Naive B cell (primary cell): ENCODE results near the gene GARS1. TPM values are rescaled to one million over a fixed set of nuclear protein-coding genes. Genes with fewer than 3 reads are reported as not detected.
A peak's percentile ranks its signal among the peaks of the same experiment; 100 is the strongest.

ENCODE experiments used
- ATAC-seq, 2 donors: fragments of 150-1000 bp; cut with Tn5 transposase; 2 replicates each; pipeline ENCODE4 v1.10.0; 2021; ENCODE audit warnings: low read depth in 2 of 2, mild to moderate bottlenecking in 2 of 2, moderate library complexity in 2 of 2
- DNase-seq: peaks from one replicate; pipeline ENCODE4 v3.0.0; 2022
- H3K27ac Mint-ChIP-seq, 6 donors: one replicate each; pipeline ENCODE4 v1.8.0; 2020 to 2022; ENCODE audit warnings: mild to moderate bottlenecking in 6 of 6, mixed read lengths in 6 of 6, moderate library complexity in 5 of 6, inconsistent platforms in 2 of 6
- H3K27me3 Mint-ChIP-seq, 3 donors: one replicate each; pipeline ENCODE4 v1.8.0; 2021 to 2022; ENCODE audit warnings: mixed read lengths in 3 of 3, mild to moderate bottlenecking in 1 of 3
- H3K36me3 Mint-ChIP-seq, 2 donors: one replicate each; pipeline ENCODE4 v1.8.0; 2020 to 2022; ENCODE audit warnings: mixed read lengths in 2 of 2, inconsistent platforms in 1 of 2, mild to moderate bottlenecking in 1 of 2
- H3K4me1 Mint-ChIP-seq, 3 donors: one replicate each; pipeline ENCODE4 v1.8.0; 2020 to 2022; ENCODE audit warnings: mixed read lengths in 3 of 3, inconsistent platforms in 1 of 3, mild to moderate bottlenecking in 1 of 3, moderate library complexity in 1 of 3
- H3K4me3 Mint-ChIP-seq, 8 donors: one replicate each; pipeline ENCODE4 v1.8.0; 2020 to 2022; ENCODE audit warnings: mild to moderate bottlenecking in 8 of 8, mixed read lengths in 8 of 8, moderate library complexity in 8 of 8, inconsistent platforms in 2 of 8
- H3K9me3 Mint-ChIP-seq, 7 donors: one replicate each; pipeline ENCODE4 v1.8.0; 2020 to 2022; ENCODE audit warnings: mixed read lengths in 7 of 7, mild to moderate bottlenecking in 5 of 7, inconsistent platforms in 2 of 7, moderate library complexity in 1 of 7
- polyA plus RNA-seq, 6 donors: library from polyadenylated mRNA; unstranded; fragments of 300-500 nt; fragmentation: Illumina TruSeq; gene quantifications; one replicate each; pipeline ENCODE4 v1.2.3, GENCODE V29; 2021; ENCODE audit warnings: low read depth in 6 of 6

Gene GARS1, protein sequence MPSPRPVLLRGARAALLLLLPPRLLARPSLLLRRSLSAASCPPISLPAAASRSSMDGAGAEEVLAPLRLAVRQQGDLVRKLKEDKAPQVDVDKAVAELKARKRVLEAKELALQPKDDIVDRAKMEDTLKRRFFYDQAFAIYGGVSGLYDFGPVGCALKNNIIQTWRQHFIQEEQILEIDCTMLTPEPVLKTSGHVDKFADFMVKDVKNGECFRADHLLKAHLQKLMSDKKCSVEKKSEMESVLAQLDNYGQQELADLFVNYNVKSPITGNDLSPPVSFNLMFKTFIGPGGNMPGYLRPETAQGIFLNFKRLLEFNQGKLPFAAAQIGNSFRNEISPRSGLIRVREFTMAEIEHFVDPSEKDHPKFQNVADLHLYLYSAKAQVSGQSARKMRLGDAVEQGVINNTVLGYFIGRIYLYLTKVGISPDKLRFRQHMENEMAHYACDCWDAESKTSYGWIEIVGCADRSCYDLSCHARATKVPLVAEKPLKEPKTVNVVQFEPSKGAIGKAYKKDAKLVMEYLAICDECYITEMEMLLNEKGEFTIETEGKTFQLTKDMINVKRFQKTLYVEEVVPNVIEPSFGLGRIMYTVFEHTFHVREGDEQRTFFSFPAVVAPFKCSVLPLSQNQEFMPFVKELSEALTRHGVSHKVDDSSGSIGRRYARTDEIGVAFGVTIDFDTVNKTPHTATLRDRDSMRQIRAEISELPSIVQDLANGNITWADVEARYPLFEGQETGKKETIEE
- polyA plus RNA-seq = 10 to 100 TPM; 46.9 to 72.4 (median 55.9) TPM

DNA sequence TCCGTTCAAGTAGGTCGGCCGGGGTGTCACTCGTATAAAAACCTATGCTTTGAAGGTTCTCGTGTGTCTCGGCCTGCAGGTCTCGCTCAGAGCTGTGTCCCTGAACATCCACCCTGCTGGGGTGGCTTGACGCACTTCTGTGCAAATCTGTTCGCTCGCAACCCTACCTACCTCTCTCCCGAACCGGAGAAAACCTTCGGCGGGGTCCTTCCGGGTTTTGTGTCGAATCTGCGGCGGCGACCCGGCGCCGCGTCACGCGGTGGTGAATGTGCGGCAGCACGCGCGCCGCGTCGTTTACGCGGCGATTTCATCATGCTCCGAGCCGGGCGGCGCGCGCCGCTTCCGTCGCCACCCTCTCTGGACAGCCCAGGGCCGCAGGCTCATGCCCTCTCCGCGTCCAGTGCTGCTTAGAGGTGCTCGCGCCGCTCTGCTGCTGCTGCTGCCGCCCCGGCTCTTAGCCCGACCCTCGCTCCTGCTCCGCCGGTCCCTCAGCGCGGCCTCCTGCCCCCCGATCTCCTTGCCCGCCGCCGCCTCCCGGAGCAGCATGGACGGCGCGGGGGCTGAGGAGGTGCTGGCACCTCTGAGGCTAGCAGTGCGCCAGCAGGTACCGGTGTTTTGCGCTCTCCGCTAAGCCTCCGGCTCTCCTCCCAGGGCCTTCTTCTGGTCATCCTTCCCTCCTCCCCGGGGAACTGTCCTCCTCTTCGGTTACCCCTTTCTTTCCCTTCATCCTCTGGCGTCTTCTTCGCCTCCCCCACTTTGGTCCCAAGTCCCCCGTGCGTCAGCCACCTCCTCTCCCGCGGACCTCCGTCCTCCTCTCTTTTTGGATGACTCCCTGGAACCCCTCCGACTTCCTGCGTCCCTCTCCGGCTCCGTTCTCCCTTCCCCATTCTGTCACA lies at the start of gene GARS1:
Gene GARS1, plus strand, starts transcription at position 339 of the 896 bp plus-strand sequence. Its CDS starts 44 bp downstream, at position 383.
- H3K9me3 Mint-ChIP-seq = no peaks in the 10 kb centered on the region
- H3K4me1 Mint-ChIP-seq = peaks cover 32 to 57% (median 53%) of the 10 kb centered on the region in 3 donors
- peak; percentile 88 for DNase-seq
- H3K36me3 Mint-ChIP-seq = peaks cover 0 to 8% of the 10 kb centered on the region in 2 donors
- ATAC-seq = peak; percentile 83 to 85
- H3K4me3 Mint-ChIP-seq = peak within 1 kb of the TSS; percentile 92 to 100 (median 98)
- H3K27me3 Mint-ChIP-seq = no peaks in the 10 kb centered on the region
- H3K27ac Mint-ChIP-seq = peak within 1 kb of the TSS; percentile 99 to 100 (median 100)

DNA sequence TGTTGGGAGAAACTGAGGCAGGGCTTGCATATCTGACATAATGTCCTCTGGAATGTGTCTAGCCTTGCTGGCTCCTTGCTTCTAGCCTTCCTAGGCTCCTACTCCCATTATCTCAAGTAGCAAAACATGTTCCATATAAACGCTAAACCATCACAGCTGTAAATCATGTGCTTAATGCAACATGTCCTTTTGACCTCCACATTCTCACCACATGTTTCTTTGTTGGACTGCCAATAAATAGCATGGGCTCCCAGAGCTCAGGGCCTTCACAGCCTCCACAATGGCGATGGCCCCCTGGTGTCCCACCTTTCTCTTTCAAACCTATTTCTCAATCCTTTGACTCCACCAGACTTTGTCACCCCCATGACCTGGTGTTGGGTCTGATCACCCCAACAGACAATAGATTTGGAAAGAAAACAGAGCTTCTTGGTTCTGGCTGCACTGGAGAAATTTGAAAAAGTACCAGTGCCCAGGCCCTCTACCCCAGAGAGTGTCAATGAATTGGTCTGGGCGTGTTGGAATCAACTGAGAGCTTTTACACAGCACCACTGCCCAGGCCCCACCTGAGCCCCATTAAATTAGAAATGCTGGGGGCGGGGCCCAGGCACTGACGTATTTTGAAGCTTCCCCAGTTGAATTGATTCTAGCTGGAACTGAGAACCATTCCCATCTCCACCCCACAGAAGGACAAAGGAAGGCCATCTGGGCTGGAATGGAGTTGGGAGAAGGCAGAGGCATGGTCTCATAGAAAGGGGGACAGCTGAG lies 48.7 kb upstream of the GARS1 start:
- H3K4me1 Mint-ChIP-seq = peaks cover 1 to 8% (median 5%) of the 10 kb centered on the region in 3 donors
- peak overlapping the region in 2 of 6 donors; percentile 16 to 22 for H3K27ac Mint-ChIP-seq
- peaks cover 0 to 5% (median 0%) of the 10 kb centered on the region in 7 donors for H3K9me3 Mint-ChIP-seq
- no peak for ATAC-seq
- no peak overlapping the region for H3K4me3 Mint-ChIP-seq
- H3K27me3 Mint-ChIP-seq = no peaks in the 10 kb centered on the region
- H3K36me3 Mint-ChIP-seq = peaks cover 7 to 12% of the 10 kb centered on the region in 2 donors
- DNase-seq = no peak

DNA sequence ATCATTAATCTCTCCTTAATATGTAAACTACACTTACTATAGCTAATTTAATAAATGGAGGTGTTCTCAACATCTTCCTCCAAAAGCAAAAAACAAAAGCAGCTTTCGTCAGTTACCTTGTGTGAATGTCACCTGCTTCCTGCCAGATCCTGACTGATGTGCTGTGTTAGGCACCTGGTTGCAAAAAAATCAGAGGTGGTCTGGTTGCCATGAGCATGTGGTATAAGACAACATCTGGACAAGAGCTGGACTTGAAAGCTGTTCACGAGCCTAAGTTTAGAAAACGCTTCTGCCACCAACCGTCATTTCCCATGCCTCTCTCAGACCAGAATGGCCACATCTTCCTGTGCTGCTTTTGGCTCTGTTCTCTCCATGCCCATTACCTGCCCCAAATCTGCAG lies 48.1 kb upstream of the GARS1 start:
- Mint-ChIP-seq H3K4me1 (peaks cover 8 to 12% (median 8%) of the 10 kb centered on the region in 3 donors), H3K27ac (peak overlapping the region in 2 of 6 donors; percentile 26 to 76), H3K4me3 (no peak overlapping the region), H3K36me3 (peaks cover 7 to 12% of the 10 kb centered on the region in 2 donors), H3K27me3 (no peaks in the 10 kb centered on the region), H3K9me3 (peaks cover 0 to 5% (median 0%) of the 10 kb centered on the region in 7 donors)
- ATAC-seq (no peak), DNase-seq (no peak)

DNA sequence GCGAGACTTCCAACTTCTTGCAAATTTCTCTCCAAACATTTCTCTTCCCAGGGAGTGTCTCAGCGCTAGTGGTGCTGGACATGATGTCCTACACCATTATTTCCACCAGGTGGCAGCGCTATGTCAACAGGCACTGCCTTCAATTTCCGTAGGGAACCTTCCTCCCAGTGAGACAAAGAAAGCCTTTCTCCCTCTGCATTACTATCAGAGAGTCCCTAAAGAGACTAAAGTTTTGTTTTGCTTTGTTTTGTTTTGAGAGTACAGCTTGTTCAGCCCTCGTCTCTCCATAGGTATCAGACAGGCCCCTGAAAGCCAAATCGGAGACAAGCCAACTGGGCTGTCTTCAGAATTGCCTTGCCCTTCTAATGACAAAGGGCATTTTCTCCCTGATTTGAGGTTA lies 45.8 kb upstream of the GARS1 start:
- DNase-seq (peak; percentile 2), ATAC-seq (no peak)
- peaks cover 8 to 12% (median 8%) of the 10 kb centered on the region in 3 donors for H3K4me1 Mint-ChIP-seq
- H3K27me3 Mint-ChIP-seq = no peaks in the 10 kb centered on the region
- H3K4me3 Mint-ChIP-seq = no peak overlapping the region
- H3K27ac Mint-ChIP-seq = no peak overlapping the region
- no peaks in the 10 kb centered on the region for H3K9me3 Mint-ChIP-seq
- H3K36me3 Mint-ChIP-seq = peaks cover 7 to 12% of the 10 kb centered on the region in 2 donors

DNA sequence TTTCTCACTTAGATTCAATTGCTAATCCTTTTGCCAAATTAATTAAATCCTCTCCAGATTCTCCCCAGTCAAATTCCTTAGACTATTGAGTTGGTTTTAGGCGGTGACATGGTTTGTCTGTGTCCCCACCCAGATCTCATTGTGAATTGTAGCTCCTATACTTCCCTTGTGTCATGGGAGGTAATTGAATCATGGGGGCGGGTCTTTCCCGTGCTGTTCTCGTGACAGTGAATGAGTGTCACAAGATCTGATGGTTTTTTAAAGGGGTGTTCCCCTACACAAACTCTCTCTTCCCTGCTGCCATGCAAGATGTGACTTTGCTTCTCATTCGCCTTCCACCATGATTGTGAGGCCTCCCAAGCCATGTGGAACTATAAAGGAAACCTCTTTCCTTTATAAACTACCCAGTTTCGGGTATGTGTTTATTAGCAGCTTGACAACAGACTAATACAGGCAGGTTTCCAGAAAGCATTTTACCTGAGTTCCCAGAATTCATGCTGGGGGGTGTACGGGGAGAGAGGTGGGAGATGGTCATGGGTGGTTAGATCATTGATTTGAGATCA lies 44.7 kb upstream of the GARS1 start:
- H3K4me3 Mint-ChIP-seq = no peak overlapping the region
- no peak for DNase-seq
- H3K27me3 Mint-ChIP-seq = no peaks in the 10 kb centered on the region
- H3K4me1 Mint-ChIP-seq = peaks cover 8 to 12% (median 8%) of the 10 kb centered on the region in 3 donors
- no peak for ATAC-seq
- peak overlapping the region in 2 of 6 donors; percentile 36 to 59 for H3K27ac Mint-ChIP-seq
- H3K9me3 Mint-ChIP-seq = no peaks in the 10 kb centered on the region
- H3K36me3 Mint-ChIP-seq = peaks cover 7 to 11% of the 10 kb centered on the region in 2 donors

DNA sequence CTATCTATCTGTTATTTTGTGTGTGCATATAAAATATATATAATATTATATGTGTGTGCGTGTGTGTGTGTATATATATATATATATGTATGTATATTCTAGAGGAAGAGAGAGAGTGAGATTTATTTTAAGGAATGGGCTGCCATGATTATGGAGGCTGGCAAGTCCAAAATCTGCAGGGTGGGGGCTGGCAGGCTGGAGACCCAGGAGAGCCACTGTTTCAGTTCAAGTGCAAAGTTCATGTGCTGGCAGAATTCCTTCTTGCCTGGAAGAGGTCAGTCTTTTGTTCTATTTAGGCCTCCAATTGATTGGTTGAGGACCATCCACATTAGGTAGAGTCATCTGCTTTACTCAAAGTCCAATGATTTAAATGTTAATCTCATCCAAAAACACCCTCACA lies 42.3 kb upstream of the GARS1 start:
- Mint-ChIP-seq H3K4me1 (peaks cover 8 to 12% (median 8%) of the 10 kb centered on the region in 3 donors), H3K9me3 (no peaks in the 10 kb centered on the region), H3K36me3 (peaks cover 4 to 7% of the 10 kb centered on the region in 2 donors), H3K4me3 (no peak overlapping the region), H3K27ac (no peak overlapping the region), H3K27me3 (no peaks in the 10 kb centered on the region)
- DNase-seq (no peak), ATAC-seq (no peak)

DNA sequence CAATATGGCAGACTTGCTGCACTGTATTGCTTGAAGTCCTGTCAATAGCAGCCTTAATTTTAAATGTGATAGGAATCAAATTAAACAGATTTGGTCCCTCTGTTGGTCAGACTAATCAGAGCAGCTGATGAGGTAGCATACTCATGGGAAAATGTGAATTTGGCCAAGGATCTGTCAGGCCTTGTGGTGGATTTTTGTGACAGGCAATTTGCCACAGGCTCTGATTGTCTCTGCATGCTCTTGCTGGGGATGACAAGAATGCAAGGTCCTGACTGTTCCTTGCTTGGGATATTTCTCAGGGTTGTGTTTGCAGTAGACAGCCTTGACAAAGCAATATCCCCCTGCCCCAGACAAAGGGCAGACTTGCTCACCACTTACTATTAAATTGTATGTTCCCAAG lies 41.5 kb upstream of the GARS1 start:
- peaks cover 4 to 7% of the 10 kb centered on the region in 2 donors for H3K36me3 Mint-ChIP-seq
- H3K4me3 Mint-ChIP-seq = no peak overlapping the region
- ATAC-seq = no peak
- peak overlapping the region in 1 of 6 donors; percentile 56 for H3K27ac Mint-ChIP-seq
- H3K27me3 Mint-ChIP-seq = no peaks in the 10 kb centered on the region
- no peak for DNase-seq
- no peaks in the 10 kb centered on the region for H3K9me3 Mint-ChIP-seq
- peaks cover 8 to 12% (median 8%) of the 10 kb centered on the region in 3 donors for H3K4me1 Mint-ChIP-seq

DNA sequence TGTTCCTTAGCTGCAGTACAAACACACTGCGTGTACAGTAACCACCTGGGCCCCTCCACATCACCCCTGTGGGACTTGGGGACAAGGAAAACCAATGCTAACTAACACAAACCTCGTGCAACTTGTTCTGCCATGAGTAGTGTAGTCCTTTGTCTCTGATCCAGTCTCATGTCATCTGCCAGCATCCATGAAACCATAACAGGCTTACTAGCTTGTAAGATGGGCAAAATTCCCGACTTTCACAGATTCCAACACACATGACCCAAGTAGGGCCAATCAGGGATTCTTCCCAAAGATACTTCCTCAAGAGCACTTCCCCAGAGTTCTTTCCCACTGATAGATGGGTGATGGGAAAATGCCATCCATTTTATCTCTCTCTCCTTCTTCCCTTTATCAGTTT lies 41.1 kb upstream of the GARS1 start:
- Mint-ChIP-seq H3K36me3 (peaks cover 4 to 7% of the 10 kb centered on the region in 2 donors), H3K4me3 (no peak overlapping the region), H3K9me3 (no peaks in the 10 kb centered on the region), H3K4me1 (peaks cover 8 to 12% (median 8%) of the 10 kb centered on the region in 3 donors), H3K27me3 (no peaks in the 10 kb centered on the region), H3K27ac (no peak overlapping the region)
- DNase-seq (no peak), ATAC-seq (no peak)

DNA sequence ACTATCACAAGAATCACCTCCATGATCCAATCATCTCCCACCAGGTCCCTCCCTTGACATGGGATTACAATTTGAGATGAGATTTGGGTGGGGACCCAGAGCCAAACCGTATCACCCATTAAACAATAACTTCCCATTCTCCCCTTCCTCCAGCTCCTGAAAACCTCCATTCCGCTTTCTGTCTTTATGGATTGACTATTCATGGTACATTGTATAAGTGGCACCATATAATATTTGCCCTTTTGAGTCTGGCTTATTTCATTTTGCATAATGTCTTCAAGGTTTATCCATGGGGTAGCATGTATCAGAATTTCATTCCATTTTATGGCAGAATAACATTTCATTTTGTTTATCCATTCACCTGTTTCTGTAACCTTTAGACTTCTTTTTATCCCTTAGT lies 39.2 kb upstream of the GARS1 start:
- Mint-ChIP-seq H3K36me3 (no peaks in the 10 kb centered on the region), H3K27me3 (no peaks in the 10 kb centered on the region), H3K4me1 (peaks cover 5 to 8% (median 7%) of the 10 kb centered on the region in 3 donors), H3K27ac (no peak overlapping the region), H3K4me3 (no peak overlapping the region), H3K9me3 (no peaks in the 10 kb centered on the region)
- DNase-seq (no peak), ATAC-seq (no peak)

DNA sequence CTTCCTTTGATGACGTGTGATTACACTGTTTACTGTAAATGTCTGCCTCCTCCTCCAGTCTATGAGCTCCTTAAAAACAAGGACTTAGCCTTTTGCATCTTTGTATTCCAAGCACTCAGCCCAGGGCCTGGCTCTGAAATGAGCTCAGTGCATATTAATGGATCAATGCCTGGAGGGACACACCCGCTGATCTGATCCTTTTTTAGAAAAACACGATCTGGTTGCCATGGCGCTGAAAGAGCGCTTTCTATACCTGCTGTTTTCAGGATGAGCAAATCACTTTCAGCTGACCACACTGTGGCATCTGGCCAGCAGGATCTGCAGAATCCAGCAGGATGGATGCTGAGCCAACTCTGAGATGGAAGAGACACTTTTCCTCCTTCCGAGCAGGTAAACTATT lies 37.8 kb upstream of the GARS1 start:
- Mint-ChIP-seq H3K27me3 (no peaks in the 10 kb centered on the region), H3K36me3 (peaks cover 0 to 4% of the 10 kb centered on the region in 2 donors), H3K4me3 (no peak overlapping the region), H3K4me1 (no peaks in the 10 kb centered on the region), H3K27ac (no peak overlapping the region), H3K9me3 (no peaks in the 10 kb centered on the region)
- ATAC-seq = no peak
- DNase-seq = no peak

DNA sequence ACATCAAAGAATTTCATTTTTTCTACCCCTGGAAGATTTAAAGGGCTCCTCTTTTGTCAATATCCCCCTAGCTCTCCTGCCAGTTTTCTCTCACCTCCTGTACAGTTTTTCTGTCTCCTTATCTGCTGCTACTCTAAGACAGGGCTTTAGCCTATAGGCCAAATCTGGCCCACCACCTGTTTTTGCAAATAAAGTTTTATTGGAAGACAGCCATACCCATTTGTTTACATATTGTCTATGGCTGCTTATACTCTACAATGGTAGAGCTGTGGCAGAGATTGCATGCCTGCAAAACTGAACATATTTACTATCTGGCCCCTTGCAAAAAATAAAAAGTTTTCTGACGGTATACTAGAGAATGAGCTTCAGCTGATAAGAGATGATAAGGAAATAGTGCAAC lies 37.4 kb upstream of the GARS1 start:
- DNase-seq = no peak
- no peaks in the 10 kb centered on the region for H3K9me3 Mint-ChIP-seq
- no peak overlapping the region for H3K27ac Mint-ChIP-seq
- no peak overlapping the region for H3K4me3 Mint-ChIP-seq
- no peaks in the 10 kb centered on the region for H3K4me1 Mint-ChIP-seq
- H3K27me3 Mint-ChIP-seq = no peaks in the 10 kb centered on the region
- H3K36me3 Mint-ChIP-seq = peaks cover 0 to 8% of the 10 kb centered on the region in 2 donors
- no peak for ATAC-seq

DNA sequence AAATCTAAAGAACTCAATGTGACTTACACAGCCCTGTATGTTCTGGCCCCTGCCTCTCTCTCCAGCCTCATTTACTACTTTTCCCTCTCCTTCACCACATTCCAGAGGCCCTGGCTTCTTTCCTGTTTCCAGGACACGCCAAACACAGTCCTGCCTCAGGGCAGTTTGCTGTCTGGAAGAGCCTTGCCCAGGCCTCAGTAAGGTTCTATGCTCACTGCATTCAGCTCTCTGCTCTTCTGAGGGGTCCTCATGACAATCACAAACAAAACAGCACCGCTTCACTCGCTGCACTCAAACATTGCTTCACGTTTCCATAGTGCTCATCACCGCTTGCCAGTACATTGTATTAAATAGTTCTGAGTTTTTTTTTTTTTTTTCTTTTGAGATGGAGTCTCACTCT lies 35.1 kb upstream of the GARS1 start:
- no peaks in the 10 kb centered on the region for H3K27me3 Mint-ChIP-seq
- ATAC-seq = no peak
- no peaks in the 10 kb centered on the region for H3K9me3 Mint-ChIP-seq

More for the DNA sequence above, 35.1 kb upstream of the GARS1 start:
- Mint-ChIP-seq H3K36me3 (peaks cover 4 to 20% of the 10 kb centered on the region in 2 donors), H3K27ac (no peak overlapping the region), H3K4me1 (peaks cover 0 to 4% (median 0%) of the 10 kb centered on the region in 3 donors), H3K4me3 (no peak overlapping the region)
- DNase-seq = no peak
